ENCODE results near the gene TKTL2. TPM values are rescaled to one million over a fixed set of nuclear protein-coding genes. Genes with fewer than 3 reads are reported as not detected.

TKTL2 gene
- total RNA-seq, 1 donor from 2014 or later: not detected

GRCh38 chr4:163440040-163440439 lies 33.5 kb downstream of the TKTL2 start:
- DNase-seq: no peak

Other genes with a start within 250 kb of the TKTL2 start
- 0.09 and 0.34 TPM in 2 replicates for gene NPY1R, start 141.2 kb downstream of the TKTL2 start, total RNA-seq
- not detected in 2 replicates for gene NPY5R, start 129.9 kb downstream of the TKTL2 start, total RNA-seq
- 27.3 and 32.5 TPM in 2 replicates for gene TMA16, start 20.9 kb upstream of the TKTL2 start, total RNA-seq

Measured in dermis blood vessel endothelial cell (primary cell).